HL-60/S4 treated with retinoic acid at 250 ng/mL for 4 days and 3 days (cell line): ENCODE data around the gene MPP2.
"Not testable (repeated sequence)": the region's sequence is repeated elsewhere in the genome, so short reads cannot be mapped to it uniquely, and the experiment has no call there.

Experiments
- in situ Hi-C: fragments of 300-500 bp; cut with MboI; formaldehyde crosslinking; loops from 2 replicates; pipeline ENCODE4 v1.7.0; 2022; ENCODE audit warnings: low sequenced_read_pairs

Gene MPP2

DNA sequence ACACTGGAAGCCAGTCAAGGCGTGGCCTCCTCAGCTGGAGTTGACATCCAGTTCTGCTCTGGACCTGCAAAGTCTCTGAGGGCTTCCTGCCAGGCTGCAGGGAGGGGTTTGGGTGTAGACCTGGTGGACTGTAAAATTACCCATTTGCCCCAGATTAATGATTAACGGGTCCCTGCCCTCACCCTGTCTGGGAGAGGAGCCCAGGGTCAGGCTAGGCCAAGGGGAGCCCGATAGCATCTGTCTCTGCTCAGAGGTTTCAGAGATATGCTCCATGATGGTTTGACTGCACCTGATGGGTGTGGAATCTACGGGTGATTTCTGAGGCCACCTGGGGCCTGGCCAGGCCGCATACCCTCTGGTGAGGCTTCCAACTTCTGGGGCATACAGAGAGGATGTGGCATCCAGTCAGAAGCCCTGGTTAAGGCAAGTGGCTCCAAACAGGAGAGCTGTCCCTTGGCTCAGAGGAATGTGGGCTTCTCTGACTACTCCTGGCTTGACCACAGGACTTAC, 23.8 kb upstream of the MPP2 start:
- in situ Hi-C loops: no loop called here

DNA sequence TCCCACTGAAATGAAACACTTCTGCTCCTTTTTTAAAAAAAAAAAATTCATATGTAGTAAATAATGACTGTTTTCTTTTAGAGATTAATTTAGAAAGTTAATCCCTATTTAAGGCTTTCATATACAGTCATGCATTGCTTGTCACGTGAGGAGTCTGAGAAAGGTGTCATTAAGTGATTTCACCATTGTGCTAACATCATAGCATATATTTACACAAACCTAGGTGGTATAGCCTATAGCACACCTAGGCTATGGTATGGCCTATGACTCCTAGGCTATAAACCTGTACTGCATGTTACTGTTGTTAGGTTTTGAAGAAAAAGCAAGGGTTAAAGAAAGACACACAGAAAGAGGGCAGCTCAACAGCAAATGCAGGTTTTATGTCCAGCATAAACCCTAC, 21.3 kb upstream of the MPP2 start:
- in situ Hi-C loops: no loop called here

DNA sequence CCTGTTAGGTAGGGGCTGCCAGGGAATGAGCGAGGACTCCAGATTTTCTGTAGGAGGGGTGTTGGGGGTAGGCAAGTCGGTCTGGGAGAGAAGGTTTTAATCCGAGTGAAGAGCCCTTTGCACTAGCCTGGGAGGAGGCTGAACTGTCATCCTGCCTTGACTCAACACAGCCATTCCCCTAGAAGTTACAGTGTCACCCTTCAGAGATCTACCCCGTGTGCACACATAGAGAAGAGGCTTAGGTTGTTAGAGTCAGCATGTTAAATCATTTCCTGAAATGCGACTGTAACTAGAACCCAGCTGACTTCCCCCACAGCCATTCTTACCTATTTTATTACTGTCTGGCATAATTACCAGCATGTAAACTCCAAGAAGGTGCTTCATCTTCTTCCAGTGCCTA, 20.6 kb upstream of the MPP2 start:
- in situ Hi-C loops: not testable (repeated sequence)

DNA sequence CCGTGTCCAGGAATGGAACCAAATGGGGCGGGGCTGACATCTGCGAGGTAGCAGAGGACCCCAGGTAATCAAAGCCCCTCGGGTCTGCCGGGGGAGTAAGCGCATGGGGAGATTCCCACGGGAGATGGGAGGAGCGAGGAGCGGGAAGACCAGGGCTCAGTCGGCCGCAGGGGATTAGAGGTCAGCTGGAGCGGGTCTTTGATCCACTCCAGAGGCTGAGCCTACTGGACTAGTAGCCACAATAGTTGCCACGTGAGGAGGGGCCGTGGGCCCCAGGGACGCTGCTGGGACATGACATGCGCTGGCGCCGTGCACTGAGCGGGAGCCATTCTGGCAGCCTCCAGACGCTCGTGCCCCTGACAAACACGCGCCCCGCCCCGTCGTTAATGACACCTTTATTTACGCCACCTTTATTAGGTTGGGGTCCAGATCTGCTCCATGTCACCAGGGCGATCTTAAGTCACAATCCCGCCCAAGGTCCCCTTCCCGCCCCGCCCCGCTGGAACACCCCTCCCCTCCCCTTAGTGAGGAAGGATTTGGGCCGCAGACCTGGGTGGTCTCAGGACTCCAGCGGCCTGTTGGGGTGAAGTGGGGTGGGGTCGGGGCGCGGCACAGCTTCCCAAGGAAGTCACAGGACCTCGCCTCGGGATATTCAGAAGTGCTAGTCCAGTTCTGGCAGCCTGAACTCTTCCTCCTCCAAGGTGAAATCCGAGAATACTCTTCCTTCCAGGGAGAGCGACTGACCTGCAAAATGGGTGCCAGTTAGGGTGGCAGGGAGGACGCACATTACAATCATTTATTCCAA, 19.9 kb upstream of the MPP2 start:
- in situ Hi-C loops: no loop called here

DNA sequence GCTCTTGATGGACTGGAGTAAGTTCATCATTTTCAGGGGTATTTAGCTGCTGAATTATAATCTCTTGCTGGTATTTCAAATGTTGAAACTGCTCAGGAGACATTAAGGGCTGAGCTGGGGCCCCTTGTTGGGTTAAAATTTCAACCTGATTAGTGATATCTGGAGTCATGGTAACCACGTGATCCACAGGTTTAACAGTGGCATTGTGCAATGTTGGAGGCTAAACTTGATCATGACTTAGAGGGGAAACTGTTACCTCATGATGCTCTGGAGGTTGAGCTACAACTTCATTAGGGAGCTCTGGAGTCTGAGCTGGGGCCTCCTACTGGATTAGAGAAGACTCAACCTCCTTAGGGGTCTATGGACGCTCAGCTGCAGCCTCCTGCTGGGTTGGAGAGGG, 17.2 kb upstream of the MPP2 start:
- in situ Hi-C loops: no loop called here

DNA sequence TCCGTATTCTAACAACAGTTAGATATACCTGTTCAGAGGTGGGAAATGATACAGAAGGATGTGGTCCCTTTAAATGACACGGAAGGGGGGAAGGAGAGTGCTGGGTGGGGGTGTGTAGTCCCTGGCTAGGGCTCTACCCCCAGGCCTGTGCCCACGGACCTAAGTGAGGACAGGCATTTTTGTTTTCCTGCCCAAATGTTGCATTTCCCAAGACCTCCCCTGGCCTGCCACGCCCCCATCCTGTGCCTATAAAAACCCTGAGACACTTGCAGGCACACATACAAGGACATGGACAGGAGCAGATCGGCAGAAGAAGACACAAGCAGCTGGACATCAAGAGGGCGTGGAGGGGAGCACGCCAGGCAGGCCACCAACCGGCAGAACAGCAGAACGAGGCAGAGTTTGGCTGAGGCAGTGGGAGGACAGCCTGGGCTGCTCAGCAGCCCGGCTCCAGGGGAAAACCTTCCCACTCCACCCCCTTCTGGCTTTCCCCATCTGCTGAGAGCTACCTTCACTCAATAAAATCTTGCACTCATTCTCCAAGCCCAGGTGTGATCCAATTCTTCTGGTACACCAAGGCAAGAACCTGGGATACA, 13.3 kb upstream of the MPP2 start:
- in situ Hi-C loops: no loop called here

DNA sequence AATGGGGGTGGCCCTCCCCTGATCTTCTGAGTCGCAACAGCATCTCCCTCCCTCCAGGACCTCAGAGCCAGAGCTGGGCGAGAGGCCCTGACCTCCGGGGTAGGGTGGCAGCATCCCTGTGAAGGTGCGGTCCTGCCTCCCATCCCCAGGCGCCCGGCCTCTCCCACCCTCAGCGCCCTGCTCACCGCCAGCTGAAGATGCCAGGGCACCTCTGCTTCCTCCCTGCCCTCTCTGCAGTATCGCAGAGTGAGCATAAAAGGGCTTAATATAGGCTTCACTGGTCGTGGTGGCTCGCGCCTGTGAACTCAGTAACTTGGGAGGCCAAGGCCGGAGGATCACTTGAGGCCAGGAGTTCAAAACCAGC, 10.7 kb upstream of the MPP2 start:
- in situ Hi-C loops: no loop called here

DNA sequence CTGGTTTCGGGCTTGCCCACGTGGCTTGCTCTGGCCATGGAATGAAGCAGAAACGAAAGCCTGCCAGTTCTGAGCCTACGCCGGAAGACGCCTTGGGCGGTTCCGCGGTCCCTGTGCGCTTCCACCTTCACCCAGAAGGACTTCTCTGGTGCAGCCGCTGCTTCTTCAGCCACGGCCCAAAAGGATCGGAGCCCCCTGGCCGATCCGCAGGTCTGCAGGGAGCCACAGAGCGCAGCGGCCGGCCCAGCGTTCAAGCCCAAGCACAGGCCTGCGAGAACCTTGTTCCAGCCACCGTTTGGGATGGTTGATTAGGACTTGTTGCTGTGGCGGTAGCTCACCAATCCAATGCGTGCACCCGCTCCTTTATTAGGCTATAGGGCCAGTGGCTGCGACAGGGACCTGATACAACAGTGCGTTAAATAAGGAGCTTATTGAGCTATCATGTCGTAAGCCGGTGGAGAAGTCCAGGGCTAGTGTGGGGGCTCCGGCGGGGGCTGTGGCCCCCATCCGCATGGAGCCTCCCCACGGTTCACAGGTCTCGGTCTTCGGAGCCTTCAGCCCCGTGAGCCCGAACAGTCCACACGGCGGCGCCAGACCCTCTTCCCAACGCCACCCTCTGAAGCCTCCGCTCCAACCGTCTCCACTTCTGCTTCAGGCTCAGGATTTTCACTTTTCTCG, 10.2 kb upstream of the MPP2 start:
- in situ Hi-C loops: no loop called here

DNA sequence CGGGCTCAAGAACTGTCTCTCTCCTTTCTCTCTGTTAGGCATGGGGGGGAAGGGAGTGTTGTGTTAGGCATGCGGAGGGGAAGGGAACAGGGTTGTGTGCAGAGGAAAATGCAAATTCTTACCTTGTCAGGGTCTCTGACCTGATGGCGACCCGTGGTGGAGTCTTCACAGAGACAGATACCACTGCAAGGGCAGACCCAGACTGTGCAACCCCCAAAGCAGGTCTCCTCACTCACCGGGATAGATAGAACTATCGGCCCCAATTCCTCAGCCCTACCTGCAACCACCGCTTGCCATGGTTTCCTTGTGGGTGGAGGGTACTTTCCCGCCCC, 9.6 kb upstream of the MPP2 start:
- in situ Hi-C loops: no loop called here

DNA sequence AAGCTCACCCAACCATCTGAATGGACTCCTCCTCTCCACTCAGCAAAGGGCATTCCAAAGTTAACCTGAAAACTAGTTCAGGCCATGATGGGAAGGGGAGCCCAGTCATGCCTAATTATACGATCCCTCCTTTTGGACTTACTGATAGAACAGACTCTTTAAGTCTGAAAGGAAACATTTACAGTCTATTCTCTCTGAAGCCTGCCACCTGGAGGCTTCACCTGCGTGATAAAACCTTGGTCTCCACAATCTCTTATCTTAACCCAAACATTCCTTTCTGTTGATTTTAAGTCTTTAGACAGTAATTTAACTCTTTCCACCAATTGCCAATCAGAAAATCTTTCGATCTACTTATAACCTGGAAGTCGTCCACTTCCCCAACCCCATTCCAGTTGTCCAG, 9.0 kb upstream of the MPP2 start:
- in situ Hi-C loops: no loop called here

DNA sequence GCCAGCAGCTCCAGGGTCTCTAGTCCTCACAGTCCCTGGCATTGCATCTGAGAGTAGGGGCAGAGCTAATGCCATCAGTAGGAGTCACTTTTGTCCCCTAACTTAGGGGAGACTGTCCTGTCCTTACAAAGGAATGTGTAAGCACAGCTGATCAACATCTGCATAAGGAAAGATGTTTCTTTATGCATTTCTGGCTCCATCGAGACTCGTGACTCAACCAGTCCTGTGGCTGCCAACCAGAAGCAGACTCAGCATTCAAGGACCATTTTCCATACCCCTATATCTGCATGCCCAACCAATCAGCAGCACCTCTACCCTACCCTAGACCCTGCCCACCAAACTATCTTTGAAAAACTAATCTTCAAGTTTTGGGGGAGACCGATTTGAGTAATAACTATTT, 8.2 kb upstream of the MPP2 start:
- in situ Hi-C loops: no loop called here

DNA sequence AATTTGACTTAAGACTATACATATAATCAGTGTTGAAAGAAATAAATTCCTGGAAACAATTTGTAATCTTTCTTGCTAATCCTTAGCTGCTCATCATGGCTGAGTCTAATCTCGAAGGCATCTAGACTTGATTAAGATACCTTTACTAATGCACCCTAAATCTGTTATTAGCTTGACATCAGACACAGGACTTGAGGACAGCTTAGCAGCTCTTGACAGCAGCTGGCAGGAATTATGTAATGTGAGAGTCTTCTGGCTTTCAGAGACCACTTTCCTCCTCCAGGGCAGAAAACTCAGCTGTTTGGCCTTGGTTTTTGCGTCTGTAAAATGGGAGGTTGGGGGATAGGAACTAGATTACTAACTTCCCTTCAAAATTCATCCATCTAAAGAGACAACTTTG, 7.1 kb upstream of the MPP2 start:
- in situ Hi-C loops: no loop called here

DNA sequence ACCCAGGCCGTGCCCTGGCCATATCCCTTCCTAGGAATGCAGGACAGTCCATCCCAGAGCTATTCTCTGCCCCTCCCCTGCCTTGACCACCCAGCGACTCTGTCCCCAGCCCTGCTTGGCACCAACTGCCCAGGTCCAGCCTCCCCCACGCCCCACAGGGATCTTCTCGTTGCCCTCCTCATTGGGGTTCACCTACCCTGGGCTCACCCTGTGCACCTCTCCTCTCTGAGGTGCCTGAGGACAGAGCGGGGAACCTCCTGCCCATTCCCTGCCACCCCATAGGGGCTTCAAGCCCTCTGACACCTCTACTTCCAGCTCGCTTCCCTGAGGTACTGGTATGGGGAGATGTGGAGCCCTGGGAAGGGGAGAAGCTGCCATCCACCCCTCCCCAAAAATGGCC, 6.2 kb upstream of the MPP2 start:
- in situ Hi-C loops: no loop called here

DNA sequence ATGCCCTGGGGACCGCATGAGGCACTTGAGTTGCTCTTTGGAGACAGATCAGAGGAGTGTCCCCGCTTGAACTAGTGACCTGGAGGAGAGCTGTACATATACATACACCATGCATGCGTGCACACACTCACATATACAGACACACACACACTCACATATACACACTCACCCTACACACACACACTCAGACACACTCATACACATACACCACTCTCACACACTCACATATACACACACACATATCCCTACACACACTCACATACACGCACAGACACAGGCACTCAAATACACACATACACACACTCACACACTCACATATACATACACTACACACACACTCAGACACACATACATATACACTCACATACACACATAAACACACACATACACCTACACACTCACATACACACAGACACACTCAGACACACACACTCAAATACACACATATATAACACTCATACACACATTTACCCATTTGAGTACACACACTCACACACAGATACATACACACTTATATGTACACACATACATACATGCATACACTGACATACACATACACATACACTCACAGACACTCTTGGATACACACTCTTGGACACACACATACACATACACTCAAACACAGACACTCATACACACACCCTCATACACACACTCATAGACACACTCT, 5.4 kb upstream of the MPP2 start:
- in situ Hi-C loops: no loop called here

DNA sequence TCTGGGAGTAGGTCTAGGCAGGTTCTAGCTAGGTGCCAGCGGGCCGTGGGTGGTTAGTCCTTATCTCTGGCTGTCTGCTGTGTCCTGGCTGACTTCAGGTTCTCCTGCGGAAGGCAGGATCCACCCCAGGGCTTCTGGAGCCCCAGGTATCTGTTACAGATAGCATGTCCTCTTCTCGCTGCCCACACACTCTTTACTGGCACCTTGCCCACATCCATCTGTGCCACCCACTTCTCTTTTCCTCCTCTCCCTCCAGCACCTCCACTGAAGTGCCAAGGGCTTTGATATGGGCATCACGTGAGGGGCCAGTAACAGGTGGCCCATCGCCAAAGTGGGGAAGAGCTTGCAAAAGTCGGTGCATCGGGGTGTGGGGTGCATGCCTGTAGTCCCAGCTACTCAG, 4.6 kb upstream of the MPP2 start:
- in situ Hi-C loops: no loop called here

DNA sequence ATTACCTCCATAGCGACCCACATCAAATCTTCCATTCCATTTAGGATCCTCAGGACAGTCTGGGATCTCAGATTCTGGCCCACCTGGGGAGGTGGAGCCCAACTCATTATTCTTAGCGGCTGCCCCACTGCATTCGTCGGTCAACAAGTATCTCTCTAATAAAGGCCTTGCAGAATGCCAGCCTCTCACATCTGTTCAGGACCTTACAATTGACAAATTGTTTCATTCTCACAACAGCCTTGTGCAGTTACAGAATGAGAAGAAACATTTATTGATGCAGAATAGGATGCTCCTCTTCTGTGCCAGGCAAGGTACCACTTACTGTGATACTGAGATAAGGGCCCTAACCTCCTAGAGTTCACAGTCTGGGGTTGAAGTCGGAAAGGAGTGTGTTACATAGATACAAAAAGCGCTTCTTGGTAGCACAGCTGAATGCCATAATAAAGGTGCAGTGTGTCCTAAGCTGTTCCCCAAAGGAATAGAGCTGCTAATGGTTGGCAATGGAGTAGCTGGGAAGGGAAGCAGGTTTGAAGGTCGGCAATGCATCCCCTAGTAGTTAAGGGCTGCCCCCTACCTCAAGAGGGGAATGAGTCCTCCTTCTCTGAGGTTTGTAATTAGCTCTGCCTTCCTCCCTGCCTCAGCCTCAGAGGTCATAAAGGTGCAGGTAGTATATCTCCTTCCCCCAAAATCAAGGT, 2.3 kb upstream of the MPP2 start:
- in situ Hi-C loops: no loop called here

DNA sequence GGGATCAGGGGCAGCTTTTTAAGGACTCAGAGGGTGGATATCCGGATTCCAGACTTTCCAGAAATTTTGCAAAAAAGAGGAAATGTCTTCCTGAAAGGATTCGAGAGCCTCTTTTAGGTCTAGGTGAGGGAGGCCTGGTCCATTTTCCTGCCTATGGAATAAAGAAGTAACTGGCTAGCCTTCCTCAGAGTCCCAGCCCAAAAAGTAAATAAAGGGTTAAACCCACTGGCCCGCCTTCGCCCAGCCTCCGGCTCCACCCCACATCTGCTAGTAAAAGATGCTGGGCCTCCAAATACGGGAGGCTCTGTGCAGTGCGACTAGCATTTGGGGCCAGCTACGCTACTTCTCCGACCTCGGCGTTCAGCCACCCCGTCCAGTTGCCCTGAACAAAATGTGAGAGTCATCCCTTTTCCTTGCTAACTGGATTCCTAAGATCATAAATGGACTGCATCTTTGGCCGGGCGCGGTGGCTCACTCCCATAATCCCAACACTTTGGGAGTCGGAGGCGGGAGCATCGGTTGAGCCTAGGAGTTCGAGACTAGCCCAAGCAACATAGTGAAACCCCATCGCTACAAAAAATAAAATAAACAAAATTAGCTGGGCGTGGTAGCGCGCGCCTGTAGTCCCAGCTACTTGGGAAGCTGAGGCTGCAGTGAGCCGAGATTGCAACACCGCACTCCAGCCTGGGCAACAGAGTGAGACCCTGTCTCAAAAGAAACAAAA, 824 bp upstream of the MPP2 start:
- in situ Hi-C loops: no loop called here

DNA sequence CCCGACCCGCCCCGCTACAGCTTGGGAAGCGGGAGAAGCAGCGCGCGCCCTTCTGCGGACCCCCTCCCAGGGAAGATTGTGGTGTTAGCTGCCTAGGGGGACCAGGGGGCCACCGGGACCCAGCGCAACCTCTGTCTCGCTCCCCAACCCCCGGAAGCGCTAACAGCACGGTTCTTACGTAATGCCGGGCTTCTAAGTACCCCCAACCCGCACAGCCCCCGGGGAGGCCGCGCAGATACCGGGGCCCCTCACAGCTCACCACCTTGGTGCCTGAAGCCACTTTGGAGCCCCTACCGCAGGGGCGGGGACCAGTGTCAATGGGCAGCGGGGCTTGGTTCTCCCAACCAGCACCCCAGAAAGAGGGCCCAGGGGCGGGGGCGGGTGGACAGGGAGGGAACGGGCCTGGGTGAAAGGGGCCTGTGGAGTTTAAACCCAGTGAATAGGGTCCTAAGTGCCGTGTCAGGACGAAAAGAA, 348 bp downstream of the MPP2 start:
- in situ Hi-C loops: no loop called here

DNA sequence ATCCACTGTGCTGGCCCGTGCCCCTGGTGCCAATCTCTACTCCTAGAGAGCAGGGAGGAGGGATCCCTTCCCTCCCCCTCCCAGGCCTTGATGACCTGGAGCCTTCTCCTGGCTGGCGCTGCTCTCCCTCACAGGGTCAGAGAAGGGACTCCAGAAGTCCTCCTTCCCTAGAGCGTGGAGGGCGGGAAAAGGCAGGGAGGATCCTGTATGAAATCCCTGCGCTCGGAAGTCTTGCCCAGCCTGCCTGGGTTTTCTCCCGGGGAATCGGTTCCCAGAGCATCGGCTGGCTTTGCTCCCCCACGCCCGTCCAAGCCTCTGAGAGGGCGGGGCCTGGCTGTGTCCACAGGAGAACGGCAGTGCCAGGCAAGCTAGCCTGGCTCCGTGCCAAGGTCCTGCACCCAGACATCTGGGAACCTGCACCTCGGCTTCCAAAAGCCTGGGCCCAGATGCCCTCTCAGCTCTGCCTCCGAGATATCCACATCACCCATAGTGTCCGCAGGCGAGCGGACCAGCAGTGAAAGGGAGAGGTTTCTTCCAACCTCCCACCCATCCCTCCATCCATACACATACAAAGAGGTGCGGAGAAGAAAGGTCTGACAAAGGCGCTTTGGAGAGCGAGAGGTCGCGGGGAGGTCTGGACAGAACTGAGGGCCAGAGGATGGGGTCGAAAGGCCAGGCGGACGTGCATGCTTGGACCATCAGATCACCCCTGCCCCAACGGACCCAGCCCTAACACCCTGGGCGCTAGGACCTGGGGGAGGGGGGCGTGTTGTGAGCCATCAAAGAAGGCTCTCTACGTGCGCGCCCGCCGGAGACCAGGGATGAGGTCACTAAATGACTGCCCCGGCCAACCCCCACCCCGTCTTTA, 1.1 kb downstream of the MPP2 start:
- in situ Hi-C loops: no loop called here
